HEK293 (cell line): ENCODE measurements around the gene SLC25A47.

Experiments used
- TCF7L2 ChIP-seq: IDR thresholded peaks from 2 replicates; pipeline ENCODE4 v1.6.1; 2011; ENCODE audit warnings: low read depth, mild to moderate bottlenecking, inconsistent platforms, low read length, moderate library complexity, borderline replicate concordance
- TF ChIP-seq, protein P1 (sequence below): fragments of 450-650 bp; formaldehyde crosslinking; IDR thresholded peaks from 2 replicates; pipeline ENCODE4 v1.5.1; 2016; ENCODE audit warnings: missing biosample characterization, missing genetic modification characterization

DNA sequence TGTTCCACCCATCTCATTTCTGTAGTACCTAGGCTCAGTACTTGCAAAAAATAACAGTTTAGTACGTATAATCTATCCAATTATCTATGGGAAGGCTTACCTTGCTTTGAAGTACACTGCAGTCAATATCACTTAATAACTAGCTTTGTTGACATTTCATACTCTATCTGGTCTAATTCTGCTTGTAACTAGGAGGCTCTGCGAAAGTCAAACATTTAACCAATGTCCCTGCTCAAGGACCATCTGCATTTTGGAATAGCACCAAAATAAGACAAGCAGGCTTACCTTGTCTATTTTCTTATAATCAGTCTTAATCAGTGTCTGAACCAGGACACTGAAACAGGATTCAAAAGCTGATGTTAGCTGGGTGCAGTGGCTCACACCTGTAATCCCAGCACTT lies 39.9 kb downstream of the SLC25A47 start:
- TF ChIP-seq TCF7L2, result no peak
- TF ChIP-seq, protein P1, sequence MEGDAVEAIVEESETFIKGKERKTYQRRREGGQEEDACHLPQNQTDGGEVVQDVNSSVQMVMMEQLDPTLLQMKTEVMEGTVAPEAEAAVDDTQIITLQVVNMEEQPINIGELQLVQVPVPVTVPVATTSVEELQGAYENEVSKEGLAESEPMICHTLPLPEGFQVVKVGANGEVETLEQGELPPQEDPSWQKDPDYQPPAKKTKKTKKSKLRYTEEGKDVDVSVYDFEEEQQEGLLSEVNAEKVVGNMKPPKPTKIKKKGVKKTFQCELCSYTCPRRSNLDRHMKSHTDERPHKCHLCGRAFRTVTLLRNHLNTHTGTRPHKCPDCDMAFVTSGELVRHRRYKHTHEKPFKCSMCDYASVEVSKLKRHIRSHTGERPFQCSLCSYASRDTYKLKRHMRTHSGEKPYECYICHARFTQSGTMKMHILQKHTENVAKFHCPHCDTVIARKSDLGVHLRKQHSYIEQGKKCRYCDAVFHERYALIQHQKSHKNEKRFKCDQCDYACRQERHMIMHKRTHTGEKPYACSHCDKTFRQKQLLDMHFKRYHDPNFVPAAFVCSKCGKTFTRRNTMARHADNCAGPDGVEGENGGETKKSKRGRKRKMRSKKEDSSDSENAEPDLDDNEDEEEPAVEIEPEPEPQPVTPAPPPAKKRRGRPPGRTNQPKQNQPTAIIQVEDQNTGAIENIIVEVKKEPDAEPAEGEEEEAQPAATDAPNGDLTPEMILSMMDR (tag by site-specific recombination), result no peak
